GM18867 (cell line): ENCODE measurements around the gene R3HDM4.
"Not testable (repeated sequence)": the region's sequence is repeated elsewhere in the genome, so short reads cannot be mapped to it uniquely, and the experiment has no call there.

ENCODE experiments used
- ATAC-seq: cut with Tn5 transposase; IDR thresholded peaks from one replicate; pipeline ENCODE4 v1.9.1; 2021; ENCODE audit warnings: mild to moderate bottlenecking, moderate library complexity; ENCODE audit not compliant: unreplicated experiment

Gene R3HDM4

DNA sequence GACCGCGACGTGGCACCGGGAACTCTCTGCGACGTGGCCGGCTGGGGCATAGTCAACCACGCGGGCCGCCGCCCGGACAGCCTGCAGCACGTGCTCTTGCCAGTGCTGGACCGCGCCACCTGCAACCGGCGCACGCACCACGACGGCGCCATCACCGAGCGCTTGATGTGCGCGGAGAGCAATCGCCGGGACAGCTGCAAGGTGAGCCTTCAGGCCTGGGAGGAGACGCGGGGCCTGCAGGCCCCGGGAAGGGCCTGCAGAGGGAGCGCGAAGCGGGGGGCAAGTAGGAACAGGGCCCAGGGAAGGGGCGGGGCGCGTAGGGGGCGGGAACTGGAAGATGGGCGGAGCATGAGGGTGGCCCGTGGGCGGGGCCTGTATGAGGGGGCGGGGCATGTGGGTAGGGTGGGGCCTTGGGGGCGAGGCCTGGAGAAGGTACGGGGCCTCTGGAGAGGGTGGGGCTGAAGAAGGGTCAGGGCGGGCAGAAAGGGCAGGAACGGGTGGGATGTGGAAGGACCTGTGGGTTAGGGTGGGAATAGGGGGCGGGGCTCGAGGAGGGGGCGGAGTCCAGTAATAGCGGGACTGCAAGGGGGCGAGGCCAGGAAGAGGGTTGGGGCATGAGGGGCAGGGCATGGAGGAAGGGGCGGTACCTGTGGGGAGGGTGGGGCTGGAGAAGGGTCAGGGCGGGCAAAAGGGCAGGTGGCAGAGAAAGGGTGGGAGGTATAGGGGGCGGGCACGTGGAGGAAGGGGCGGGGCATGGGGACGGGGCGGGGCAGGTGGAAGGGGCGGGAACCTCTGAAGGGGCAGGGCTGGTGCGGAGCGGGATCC, 51.1 kb downstream of the R3HDM4 start:
- no peak for ATAC-seq

DNA sequence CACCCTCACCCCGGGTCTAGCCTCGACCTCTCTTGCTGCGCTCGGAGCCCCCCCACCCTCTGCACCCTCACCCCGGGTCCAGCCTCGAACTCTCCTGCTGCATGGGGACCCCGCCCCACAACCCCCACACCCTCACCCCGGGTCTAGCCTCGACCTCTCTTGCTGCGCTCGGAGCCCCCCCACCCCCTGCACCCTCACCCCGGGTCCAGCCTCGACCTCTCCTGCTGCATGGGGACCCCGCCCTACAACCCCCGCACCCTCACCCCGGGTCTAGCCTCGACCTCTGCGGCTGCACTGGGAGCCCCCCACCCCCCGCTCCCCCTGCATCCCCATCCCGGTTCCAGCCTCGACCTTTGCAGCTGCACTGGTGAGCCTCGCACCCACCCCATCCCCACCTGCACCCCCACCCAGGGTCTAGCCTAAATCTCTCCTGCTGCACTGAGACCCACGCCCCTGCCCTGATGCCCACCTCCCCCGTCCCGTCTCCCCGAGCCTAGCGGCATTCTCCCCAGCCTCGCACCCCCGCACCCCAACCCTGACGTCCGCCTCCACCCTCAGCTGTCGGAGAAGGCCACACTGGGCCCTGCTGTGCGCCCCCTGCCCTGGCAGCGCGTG, 51.8 kb downstream of the R3HDM4 start:
- no peak for ATAC-seq

- ATAC-seq, result no peak
Observed at GRCh38 chr19:858868-859843, 53.9 kb downstream of the R3HDM4 start, which contains the start of gene CFD. TSS of gene CFD (plus strand) at chr19:859664. CDS start at chr19:859690, 26 bp downstream.

DNA sequence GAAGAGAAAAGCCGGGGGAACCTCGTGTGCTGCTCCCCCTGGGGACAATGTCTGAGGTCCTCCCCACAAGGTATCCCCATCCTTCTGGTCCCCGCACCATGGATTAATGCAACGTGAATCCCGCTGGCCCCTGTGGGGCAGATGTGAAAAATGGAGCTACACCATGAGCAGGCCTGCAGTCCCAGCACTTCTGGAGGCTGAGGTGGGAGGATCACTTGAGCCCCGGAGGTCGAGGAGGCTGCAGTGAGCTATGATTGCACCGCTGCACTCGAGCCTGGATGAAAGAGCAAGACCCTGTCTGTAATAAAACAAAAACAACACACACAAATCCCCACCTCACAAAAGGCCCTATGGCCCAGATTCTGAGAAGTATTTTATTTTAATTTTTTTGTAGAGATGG, 54.7 kb downstream of the R3HDM4 start:
- no peak for ATAC-seq

- ATAC-seq, result no peak
Observed at GRCh38 chr19:855566-856120, 57.4 kb downstream of the R3HDM4 start.

DNA sequence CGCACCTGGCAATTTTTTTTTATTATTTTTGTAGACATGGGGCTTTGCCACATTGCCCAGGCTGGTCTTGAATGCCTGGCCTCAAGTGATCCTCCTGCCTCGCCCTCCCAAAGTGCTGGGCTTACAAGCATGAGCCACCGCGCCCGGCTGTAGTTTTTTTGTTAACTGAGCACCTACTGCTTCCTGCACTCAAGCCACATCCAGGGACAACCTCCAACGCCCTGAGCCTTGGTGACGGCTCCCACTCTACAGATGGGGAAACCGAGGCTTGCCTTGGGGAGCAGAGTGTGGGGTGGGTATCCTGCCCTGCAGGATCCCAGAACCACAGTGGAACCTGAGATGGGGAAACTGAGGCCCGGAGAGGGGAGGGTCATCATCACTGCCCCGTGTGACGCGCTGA, 57.9 kb downstream of the R3HDM4 start:
- no peak for ATAC-seq

GRCh38 chr19:854549-854948, 58.5 kb downstream of the R3HDM4 start:
- ATAC-seq, result no peak

DNA sequence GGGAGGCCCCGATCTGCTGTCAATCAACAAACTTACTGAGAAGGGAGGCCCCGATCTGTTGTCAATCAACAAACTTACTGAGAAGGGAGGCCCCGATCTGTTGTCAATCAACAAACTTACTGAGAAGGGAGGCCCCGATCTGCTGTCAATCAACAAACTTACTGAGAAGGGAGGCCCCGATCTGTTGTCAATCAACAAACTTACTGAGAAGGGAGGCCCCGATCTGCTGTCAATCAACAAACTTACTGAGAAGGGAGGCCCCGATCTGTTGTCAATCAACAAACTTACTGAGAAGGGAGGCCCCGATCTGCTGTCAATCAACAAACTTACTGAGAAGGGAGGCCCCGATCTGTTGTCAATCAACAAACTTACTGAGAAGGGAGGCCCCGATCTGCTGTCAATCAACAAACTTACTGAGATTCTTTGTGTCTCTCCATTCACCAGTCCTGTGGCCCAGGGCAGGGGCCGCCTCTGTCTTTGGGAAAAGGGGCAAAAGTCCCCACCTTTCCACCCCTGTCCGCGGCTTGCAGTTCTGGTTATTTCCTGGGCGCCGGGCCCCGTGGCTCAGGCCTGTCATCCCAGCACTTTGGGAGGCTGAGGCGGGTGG, 59.3 kb downstream of the R3HDM4 start:
- ATAC-seq, result not testable (repeated sequence)

DNA sequence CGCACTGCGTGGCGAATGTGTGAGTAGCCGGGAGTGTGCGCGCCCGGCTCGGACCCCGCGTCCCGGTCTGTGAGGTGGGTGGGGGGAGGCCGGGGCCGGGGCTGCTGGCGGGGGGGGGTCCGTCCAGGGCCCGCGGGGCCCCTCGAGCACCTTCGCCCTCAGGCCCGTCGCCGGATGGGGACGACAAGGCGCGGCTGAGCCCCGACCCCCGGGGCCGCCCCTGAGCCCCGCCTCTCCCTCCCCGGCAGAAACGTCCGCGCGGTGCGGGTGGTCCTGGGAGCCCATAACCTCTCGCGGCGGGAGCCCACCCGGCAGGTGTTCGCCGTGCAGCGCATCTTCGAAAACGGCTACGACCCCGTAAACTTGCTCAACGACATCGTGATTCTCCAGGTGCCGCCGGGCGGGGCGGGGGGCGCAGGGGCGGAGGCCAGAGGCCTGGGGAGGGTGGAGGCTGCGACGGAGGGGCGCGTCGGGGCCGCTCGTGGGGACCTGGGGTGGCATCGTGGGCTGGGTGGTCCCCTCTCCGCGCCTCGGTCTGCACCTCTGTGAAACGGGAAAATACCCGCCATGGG, 59.9 kb downstream of the R3HDM4 start:
- no peak for ATAC-seq

- ATAC-seq, result no peak
Observed at GRCh38 chr19:852136-853013, 60.6 kb downstream of the R3HDM4 start, which contains the start of gene ELANE. TSS of gene ELANE (plus strand) at chr19:852303. CDS start at chr19:852329, 26 bp downstream.

- no peak for ATAC-seq
Observed at GRCh38 chr19:850979-851335, 62.1 kb downstream of the R3HDM4 start.

- no peak for ATAC-seq
Observed at GRCh38 chr19:850221-850978, 62.6 kb downstream of the R3HDM4 start.

GRCh38 chr19:849195-849594, 63.8 kb downstream of the R3HDM4 start:
- ATAC-seq, result not testable (repeated sequence)

DNA sequence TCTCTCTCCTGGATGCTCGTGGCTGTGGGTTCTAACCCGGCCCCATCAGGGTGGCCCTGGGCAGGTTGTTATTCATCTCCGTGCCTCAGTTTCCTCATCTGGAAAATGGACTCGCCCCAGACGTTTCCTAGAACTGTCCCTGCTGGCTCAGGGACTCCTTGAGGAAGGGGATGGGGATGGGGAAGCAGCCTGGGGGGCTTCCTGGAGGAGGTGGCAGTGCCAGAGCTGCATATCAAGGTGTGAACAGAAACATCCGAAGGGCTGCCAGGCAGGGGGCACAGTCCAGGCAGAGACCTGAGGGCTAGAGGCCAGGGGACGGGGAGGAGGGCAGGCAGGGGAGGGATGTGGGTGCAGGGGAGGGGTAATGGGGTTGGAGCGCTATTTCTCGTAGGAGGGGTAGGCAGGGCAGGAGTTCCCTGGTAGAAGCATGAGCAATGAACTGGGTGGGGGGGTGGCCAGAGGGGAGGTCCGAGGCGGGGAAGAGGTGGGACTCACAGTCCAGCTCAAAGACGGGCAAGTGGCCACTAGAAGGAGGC, 64.6 kb downstream of the R3HDM4 start:
- no peak for ATAC-seq
